CD14-positive monocyte (primary cell): ENCODE measurements around the gene MPV17. TPM values are rescaled to one million over a fixed set of nuclear protein-coding genes. Genes with fewer than 3 reads are reported as not detected.

ENCODE experiments used
- DNase-seq, 3 donors: peaks; one replicate each; pipeline ENCODE4 v3.0.0-alpha.2; 2011 to 2022
- H2AFZ ChIP-seq: 2 replicates; pipeline ENCODE4 v1.6.0; 2012; ENCODE audit warnings: mild to moderate bottlenecking, low read depth, low read length, inconsistent platforms; ENCODE audit not compliant: insufficient read depth, poor library complexity, severe bottlenecking
- H3K27ac ChIP-seq, 2 donors: 1 replicate in 1 of 2; 2 replicates in 1 of 2; pipeline ENCODE4 v1.5.1; 2012 to 2013; ENCODE audit warnings: low read length in 2 of 2, control low read depth in 1 of 2, inconsistent platforms in 1 of 2, low read depth in 1 of 2, mild to moderate bottlenecking in 1 of 2
- H3K27me3 ChIP-seq, 2 donors: one replicate each; pipeline versions ENCODE4 v1.6.0 to v1.6.1; 2011 to 2013; ENCODE audit warnings: low read length in 2 of 2; ENCODE audit not compliant: control insufficient read depth in 2 of 2, insufficient read depth in 2 of 2
- H3K36me3 ChIP-seq, 2 donors: replicated peaks in 1 of 2; 1 replicate in 1 of 2; 2 replicates in 1 of 2; pipeline versions ENCODE4 v1.5.1 to v1.6.1; 2012 to 2013; ENCODE audit warnings: low read length in 2 of 2, control low read depth in 1 of 2, inconsistent platforms in 1 of 2, mild to moderate bottlenecking in 1 of 2; ENCODE audit not compliant: insufficient read depth in 2 of 2, control insufficient read depth in 1 of 2
- H3K4me1 ChIP-seq, 2 donors: 1 replicate in 1 of 2; 2 replicates in 1 of 2; pipeline versions ENCODE4 v1.5.1 to v1.6.1; 2012 to 2013; ENCODE audit warnings: low read length in 2 of 2, control low read depth in 1 of 2, inconsistent platforms in 1 of 2, mild to moderate bottlenecking in 1 of 2, moderate library complexity in 1 of 2; ENCODE audit not compliant: insufficient read depth in 2 of 2, control insufficient read depth in 1 of 2
- H3K4me2 ChIP-seq: replicated peaks from 2 replicates; pipeline ENCODE3; 2012; ENCODE audit warnings: low read length, moderate library complexity, mild to moderate bottlenecking; ENCODE audit not compliant: poor library complexity, severe bottlenecking; ENCODE audit errors: extremely low read depth
- H3K4me3 ChIP-seq, 3 experiments: fragments of 200-600 bp in 1 of 3; sonication (generic) in 1 of 3; replicated peaks in 1 of 3; 1 replicate in 2 of 3; 2 replicates in 1 of 3; pipeline ENCODE4 v1.5.1; 2011 to 2013; ENCODE audit warnings: low read length in 3 of 3, mild to moderate bottlenecking in 3 of 3, control low read depth in 2 of 3, low read depth in 2 of 3, inconsistent platforms in 1 of 3, moderate library complexity in 1 of 3
- H3K79me2 ChIP-seq: 2 replicates; pipeline ENCODE4 v1.6.0; 2012; ENCODE audit warnings: mild to moderate bottlenecking, control low read depth, inconsistent platforms, low read length, moderate library complexity; ENCODE audit not compliant: insufficient read depth
- H3K9ac ChIP-seq: 2 replicates; pipeline ENCODE4 v1.6.0; 2017; ENCODE audit warnings: low read length, mild to moderate bottlenecking; ENCODE audit not compliant: insufficient read depth, poor library complexity, severe bottlenecking
- H3K9me3 ChIP-seq, 2 donors: replicated peaks in 1 of 2; 1 replicate in 1 of 2; 2 replicates in 1 of 2; pipeline versions ENCODE4 v1.5.1 to v1.6.1; 2012 to 2013; ENCODE audit warnings: low read length in 2 of 2, control low read depth in 1 of 2; ENCODE audit not compliant: control insufficient read depth in 1 of 2, insufficient read depth in 1 of 2
- H4K20me1 ChIP-seq: 2 replicates; pipeline ENCODE4 v1.6.0; 2012; ENCODE audit warnings: mild to moderate bottlenecking, low read length, control low read depth, moderate library complexity; ENCODE audit not compliant: insufficient read depth
- H3K27ac Mint-ChIP-seq, 7 donors: one replicate each; pipeline ENCODE4 v1.8.0; 2020; ENCODE audit warnings: mild to moderate bottlenecking in 7 of 7, mixed read lengths in 7 of 7, moderate library complexity in 6 of 7, inconsistent platforms in 2 of 7
- H3K27me3 Mint-ChIP-seq, 3 donors: one replicate each; pipeline ENCODE4 v1.8.0; 2021 to 2022; ENCODE audit warnings: low read depth in 3 of 3, mild to moderate bottlenecking in 3 of 3, mixed read lengths in 3 of 3, moderate library complexity in 3 of 3, inconsistent platforms in 1 of 3
- H3K36me3 Mint-ChIP-seq, 2 donors: one replicate each; pipeline ENCODE4 v1.8.0; 2020; ENCODE audit warnings: mixed read lengths in 2 of 2, inconsistent platforms in 1 of 2, mild to moderate bottlenecking in 1 of 2
- H3K4me1 Mint-ChIP-seq: one replicate; pipeline ENCODE4 v1.8.0; 2020; ENCODE audit warnings: mild to moderate bottlenecking, mixed read lengths
- H3K4me3 Mint-ChIP-seq, 2 donors: one replicate each; pipeline ENCODE4 v1.8.0; 2020; ENCODE audit warnings: mild to moderate bottlenecking in 2 of 2, mixed read lengths in 2 of 2, moderate library complexity in 1 of 2
- H3K9me3 Mint-ChIP-seq, 7 donors: one replicate each; pipeline ENCODE4 v1.8.0; 2020 to 2022; ENCODE audit warnings: mixed read lengths in 7 of 7, mild to moderate bottlenecking in 6 of 7, moderate library complexity in 6 of 7, inconsistent platforms in 2 of 7
- WGBS: methylation state at CpG from one replicate; pipeline ENCODE4 v1.1.5; 2013; ENCODE audit warnings: missing lambda C conversion rate; ENCODE audit not compliant: insufficient coverage; 5-methylcytosine and 5-hydroxymethylcytosine counted together
- intact Hi-C, 2 donors: fragments of 100-400 bp; cut with micrococcal nuclease; formaldehyde crosslinking; loops; one replicate each; pipeline versions ENCODE4 v1.15.0 to v1.15.1; 2023
- polyA plus RNA-seq, 3 donors: library from polyadenylated mRNA; depleted of rRNA in 1 of 3; unstranded in 2 of 3; stranded (reverse) in 1 of 3; fragments of 300-500 nt in 2 of 3; fragments of >200 nt in 1 of 3; fragmentation: Illumina TruSeq in 2 of 3; gene quantifications; 1 replicate in 2 of 3; 2 replicates in 1 of 3; pipeline ENCODE4 v1.2.3, GENCODE V29; 2012 to 2021
- TF ChIP-seq, protein P1 (sequence below): fragments of 200-600 bp; IDR thresholded peaks from one replicate; pipeline ENCODE4 v1.8.0; 2022; ENCODE audit warnings: antibody characterized with exemption, mild to moderate bottlenecking

Gene MPV17
- polyA plus RNA-seq, 3 donors, result 136 to 160 (median 160) TPM

DNA sequence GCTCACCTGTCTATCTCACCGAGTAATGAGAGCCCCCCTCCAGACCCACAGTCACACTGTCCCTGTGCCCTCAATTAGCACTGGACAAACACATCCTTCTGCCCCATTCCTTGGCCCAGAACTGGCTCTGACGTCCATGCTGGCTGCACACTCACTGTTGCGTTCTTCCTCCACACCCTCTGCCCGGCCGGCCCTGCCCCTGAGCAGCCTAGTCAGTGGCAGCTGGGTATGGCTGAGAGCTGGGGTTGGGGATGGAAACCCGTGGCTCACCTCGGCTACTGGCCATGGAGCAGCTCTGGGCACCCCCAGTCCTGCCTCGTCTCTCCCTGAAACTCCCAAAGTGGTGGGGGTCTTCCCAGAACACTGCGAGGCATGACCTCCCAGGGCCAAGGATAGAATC is 8.2 kb downstream of the MPV17 start:
- peaks cover 33 to 52% of the 10 kb centered on the region in 2 donors for H3K36me3 Mint-ChIP-seq
- peaks cover 0 to 4% (median 1%) of the 10 kb centered on the region in 3 donors for H3K27me3 Mint-ChIP-seq
- Histone ChIP-seq H4K20me1 (peaks cover 12% of the 10 kb centered on the region), H3K27ac (no peak overlapping the region), H3K79me2 (no peaks in the 10 kb centered on the region), H2AFZ (no peak overlapping the region), H3K27me3 (no peaks in the 10 kb centered on the region), H3K4me1 (no peaks in the 10 kb centered on the region), H3K4me3 (no peak overlapping the region), H3K9me3 (no peaks in the 10 kb centered on the region), H3K9ac (no peak overlapping the region), H3K4me2 (no peak overlapping the region), H3K36me3 (peaks cover 17 to 38% of the 10 kb centered on the region in 2 donors)
- TF ChIP-seq, protein P1, sequence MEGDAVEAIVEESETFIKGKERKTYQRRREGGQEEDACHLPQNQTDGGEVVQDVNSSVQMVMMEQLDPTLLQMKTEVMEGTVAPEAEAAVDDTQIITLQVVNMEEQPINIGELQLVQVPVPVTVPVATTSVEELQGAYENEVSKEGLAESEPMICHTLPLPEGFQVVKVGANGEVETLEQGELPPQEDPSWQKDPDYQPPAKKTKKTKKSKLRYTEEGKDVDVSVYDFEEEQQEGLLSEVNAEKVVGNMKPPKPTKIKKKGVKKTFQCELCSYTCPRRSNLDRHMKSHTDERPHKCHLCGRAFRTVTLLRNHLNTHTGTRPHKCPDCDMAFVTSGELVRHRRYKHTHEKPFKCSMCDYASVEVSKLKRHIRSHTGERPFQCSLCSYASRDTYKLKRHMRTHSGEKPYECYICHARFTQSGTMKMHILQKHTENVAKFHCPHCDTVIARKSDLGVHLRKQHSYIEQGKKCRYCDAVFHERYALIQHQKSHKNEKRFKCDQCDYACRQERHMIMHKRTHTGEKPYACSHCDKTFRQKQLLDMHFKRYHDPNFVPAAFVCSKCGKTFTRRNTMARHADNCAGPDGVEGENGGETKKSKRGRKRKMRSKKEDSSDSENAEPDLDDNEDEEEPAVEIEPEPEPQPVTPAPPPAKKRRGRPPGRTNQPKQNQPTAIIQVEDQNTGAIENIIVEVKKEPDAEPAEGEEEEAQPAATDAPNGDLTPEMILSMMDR, result no peak
- no peak for DNase-seq
- H3K4me1 Mint-ChIP-seq, result peaks cover 3% of the 10 kb centered on the region
- H3K9me3 Mint-ChIP-seq, result no peaks in the 10 kb centered on the region
- 100% methylated on average over 1 of the region's 9 CpGs for WGBS
- intact Hi-C loops, result no loop called here
- H3K4me3 Mint-ChIP-seq, result no peak overlapping the region
- H3K27ac Mint-ChIP-seq, result no peak overlapping the region

DNA sequence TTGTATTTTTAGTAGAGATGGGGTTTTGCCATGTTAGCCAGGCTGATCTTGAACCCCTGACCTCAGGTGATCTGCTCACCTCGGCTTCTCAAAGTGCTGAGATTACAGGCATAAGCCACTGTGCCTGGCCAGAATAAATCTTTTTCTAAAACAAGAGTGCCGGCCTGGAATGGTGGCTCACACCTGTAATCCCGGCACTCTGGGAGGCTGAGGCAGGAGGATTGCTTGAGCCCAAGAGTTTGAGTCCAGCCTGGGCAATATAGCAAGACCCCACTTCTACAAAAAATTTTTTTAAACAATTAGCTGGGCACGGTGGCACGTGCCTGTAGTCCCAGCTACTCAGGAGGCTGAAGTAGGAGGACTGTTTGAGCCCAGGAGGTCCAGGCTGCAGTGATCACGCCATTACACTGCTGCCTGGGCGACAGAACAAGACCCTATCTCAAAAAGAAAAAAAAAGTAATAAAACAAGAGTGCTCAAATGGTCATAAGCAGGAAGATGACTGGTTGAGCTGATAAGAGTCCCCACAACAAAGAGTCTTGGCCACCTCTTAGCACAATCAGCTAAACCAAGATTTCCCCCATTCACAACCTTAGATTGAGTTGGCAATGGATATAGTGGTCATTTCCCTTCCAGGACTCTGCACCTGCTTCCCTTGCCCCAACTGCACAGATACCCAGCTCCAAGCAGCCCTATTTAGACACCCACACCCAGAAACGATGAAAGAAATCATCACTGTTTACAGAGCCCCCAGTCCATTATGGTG is 8.8 kb downstream of the MPV17 start:
- H3K36me3 Mint-ChIP-seq, result peaks cover 38 to 59% of the 10 kb centered on the region in 2 donors
- H3K4me2 ChIP-seq, result no peak overlapping the region
- no peak overlapping the region for H3K9ac ChIP-seq
- 100% methylated on average over 2 of the region's 8 CpGs for WGBS
- H3K36me3 ChIP-seq, result peaks cover 21 to 44% of the 10 kb centered on the region in 2 donors
- no peaks in the 10 kb centered on the region for H3K4me1 ChIP-seq
- no peak overlapping the region for H3K4me3 ChIP-seq
- no peak overlapping the region for H3K4me3 Mint-ChIP-seq
- no peaks in the 10 kb centered on the region for H3K9me3 Mint-ChIP-seq
- H3K27me3 Mint-ChIP-seq, result peaks cover 0 to 4% (median 1%) of the 10 kb centered on the region in 3 donors
- intact Hi-C loops, result no loop called here
- TF ChIP-seq, protein P1, result no peak
- no peak overlapping the region for H3K27ac ChIP-seq
- peaks cover 12% of the 10 kb centered on the region for H4K20me1 ChIP-seq
- H3K9me3 ChIP-seq, result no peaks in the 10 kb centered on the region
- no peaks in the 10 kb centered on the region for H3K79me2 ChIP-seq
- no peaks in the 10 kb centered on the region for H3K27me3 ChIP-seq
- H2AFZ ChIP-seq, result no peak overlapping the region
- no peak overlapping the region for H3K27ac Mint-ChIP-seq
- no peak for DNase-seq
- peaks cover 3% of the 10 kb centered on the region for H3K4me1 Mint-ChIP-seq
